GM18505 (cell line): ENCODE data around the gene ACOXL.

Source experiments
- ATAC-seq: cut with Tn5 transposase; IDR thresholded peaks from one replicate; pipeline ENCODE4 v1.9.1; 2021; ENCODE audit not compliant: unreplicated experiment
- POLR2A ChIP-seq: IDR thresholded peaks from 4 replicates; pipeline ENCODE4 v1.6.1; 2011; ENCODE audit warnings: borderline replicate concordance; ENCODE audit not compliant: insufficient read depth, insufficient read length; ENCODE audit errors: extremely low read depth

The ACOXL gene

GRCh38 chr2:110929528-110929927 is 197.2 kb downstream of the ACOXL start:
- no peak for TF ChIP-seq POLR2A
- no peak for ATAC-seq

- TF ChIP-seq POLR2A: no peak
- ATAC-seq: no peak
These were observed 199.3 kb downstream of the ACOXL start for GRCh38 chr2:110931648-110932047.

- no peak for TF ChIP-seq POLR2A
- no peak for ATAC-seq
These were observed 201.0 kb downstream of the ACOXL start for GRCh38 chr2:110933420-110933819.

GRCh38 chr2:110934948-110935347 is 202.6 kb downstream of the ACOXL start:
- TF ChIP-seq POLR2A: no peak
- no peak for ATAC-seq

GRCh38 chr2:110940376-110940910 is 208.1 kb downstream of the ACOXL start:
- no peak for TF ChIP-seq POLR2A
- no peak for ATAC-seq

- no peak for ATAC-seq
- no peak for TF ChIP-seq POLR2A
These were observed 208.9 kb downstream of the ACOXL start for GRCh38 chr2:110941226-110941625.

GRCh38 chr2:110943070-110943634 is 210.8 kb downstream of the ACOXL start:
- ATAC-seq: no peak
- no peak for TF ChIP-seq POLR2A

- no peak for ATAC-seq
- TF ChIP-seq POLR2A: no peak
These were observed 214.5 kb downstream of the ACOXL start for GRCh38 chr2:110946902-110947301.

GRCh38 chr2:110948027-110948674 is 215.8 kb downstream of the ACOXL start:
- no peak for TF ChIP-seq POLR2A
- no peak for ATAC-seq

GRCh38 chr2:110950281-110950680 is 217.9 kb downstream of the ACOXL start:
- ATAC-seq: no peak
- no peak for TF ChIP-seq POLR2A

GRCh38 chr2:110955045-110955444 is 222.7 kb downstream of the ACOXL start:
- no peak for ATAC-seq
- no peak for TF ChIP-seq POLR2A

GRCh38 chr2:110955556-110955955 is 223.2 kb downstream of the ACOXL start:
- ATAC-seq: no peak
- no peak for TF ChIP-seq POLR2A

- no peak for ATAC-seq
- no peak for TF ChIP-seq POLR2A
These were observed 224.9 kb downstream of the ACOXL start for GRCh38 chr2:110957293-110957692.

GRCh38 chr2:110958346-110959119 is 226.2 kb downstream of the ACOXL start:
- ATAC-seq: no peak
- no peak for TF ChIP-seq POLR2A

GRCh38 chr2:110959198-110959597 is 226.8 kb downstream of the ACOXL start:
- no peak for TF ChIP-seq POLR2A
- ATAC-seq: no peak

- TF ChIP-seq POLR2A: no peak
- ATAC-seq: no peak
These were observed 227.9 kb downstream of the ACOXL start for GRCh38 chr2:110960281-110960680.
